Endothelial cell (in vitro differentiated cells): ENCODE data around the gene MAP3K5. TPM values are rescaled to one million over a fixed set of nuclear protein-coding genes. Genes with fewer than 3 reads are reported as not detected.

ENCODE experiments used
- DNase-seq: peaks from one replicate; pipeline ENCODE4 v3.0.0; 2021; ENCODE audit warnings: low spot score
- H3K27ac Mint-ChIP-seq: one replicate; pipeline ENCODE4 v1.8.0; 2021; ENCODE audit warnings: mixed read lengths, inconsistent platforms; ENCODE audit not compliant: unreplicated experiment
- H3K27me3 Mint-ChIP-seq: one replicate; pipeline ENCODE4 v1.8.0; 2021; ENCODE audit warnings: mild to moderate bottlenecking, moderate library complexity, mixed read lengths, inconsistent platforms; ENCODE audit not compliant: unreplicated experiment
- H3K36me3 Mint-ChIP-seq: one replicate; pipeline ENCODE4 v1.8.0; 2021; ENCODE audit warnings: mild to moderate bottlenecking, low read depth, mixed read lengths, inconsistent platforms; ENCODE audit not compliant: unreplicated experiment
- H3K4me1 Mint-ChIP-seq: one replicate; pipeline ENCODE4 v1.8.0; 2021; ENCODE audit warnings: mild to moderate bottlenecking, mixed read lengths, inconsistent platforms; ENCODE audit not compliant: unreplicated experiment
- H3K4me3 Mint-ChIP-seq: one replicate; pipeline ENCODE4 v1.8.0; 2021; ENCODE audit warnings: mild to moderate bottlenecking, mixed read lengths, inconsistent platforms; ENCODE audit not compliant: unreplicated experiment
- H3K9me3 Mint-ChIP-seq: one replicate; pipeline ENCODE4 v1.8.0; 2021; ENCODE audit warnings: mixed read lengths, inconsistent platforms; ENCODE audit not compliant: unreplicated experiment
- total RNA-seq: library from RNA; stranded (reverse); fragmentation: NEBNext Ultra II Directional; extraction: Animal tissue kit (Norgen Biotek cat#: 25700); gene quantifications from one replicate; pipeline ENCODE4 v1.2.1, GENCODE V29; 2021; ENCODE audit not compliant: unreplicated experiment
- TF ChIP-seq, protein P1 (sequence below): fragments of 200-600 bp; sonication (generic); IDR thresholded peaks from one replicate; pipeline ENCODE4 v1.5.0; 2021; ENCODE audit warnings: antibody characterized with exemption; ENCODE audit not compliant: unreplicated experiment

The MAP3K5 gene
- total RNA-seq, 1 donor from 2014 or later: 0.33 TPM

DNA sequence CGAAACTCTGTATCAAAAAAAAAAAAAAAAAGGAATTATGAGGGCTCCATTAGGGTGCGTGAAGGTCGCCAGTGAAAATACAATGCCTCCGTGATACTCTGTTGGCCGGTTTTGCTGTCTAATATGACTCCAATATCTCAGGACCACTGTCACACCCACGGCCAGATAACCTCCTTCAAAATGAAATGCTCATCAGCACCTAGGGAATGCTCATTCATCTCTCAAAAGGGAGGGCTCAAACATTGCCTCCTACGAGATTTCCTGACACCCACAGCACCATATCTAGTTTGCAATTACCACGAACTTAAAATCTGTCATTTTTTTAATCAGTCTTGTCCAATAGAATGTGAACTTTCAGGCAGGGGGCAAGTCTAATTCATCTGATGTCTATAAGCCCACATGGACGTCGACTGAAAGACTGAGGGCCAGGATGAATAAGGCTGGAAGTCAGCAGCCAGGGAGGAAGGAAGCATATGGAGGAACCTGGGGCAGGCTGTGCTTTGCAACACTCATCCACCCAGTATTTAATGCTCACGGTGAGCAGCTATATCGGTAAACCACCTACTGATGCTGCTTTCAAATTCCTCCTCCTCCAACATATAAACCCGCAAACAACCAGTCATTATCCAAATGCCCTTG, 42.8 kb downstream of the MAP3K5 start:
- TF ChIP-seq, protein P1, sequence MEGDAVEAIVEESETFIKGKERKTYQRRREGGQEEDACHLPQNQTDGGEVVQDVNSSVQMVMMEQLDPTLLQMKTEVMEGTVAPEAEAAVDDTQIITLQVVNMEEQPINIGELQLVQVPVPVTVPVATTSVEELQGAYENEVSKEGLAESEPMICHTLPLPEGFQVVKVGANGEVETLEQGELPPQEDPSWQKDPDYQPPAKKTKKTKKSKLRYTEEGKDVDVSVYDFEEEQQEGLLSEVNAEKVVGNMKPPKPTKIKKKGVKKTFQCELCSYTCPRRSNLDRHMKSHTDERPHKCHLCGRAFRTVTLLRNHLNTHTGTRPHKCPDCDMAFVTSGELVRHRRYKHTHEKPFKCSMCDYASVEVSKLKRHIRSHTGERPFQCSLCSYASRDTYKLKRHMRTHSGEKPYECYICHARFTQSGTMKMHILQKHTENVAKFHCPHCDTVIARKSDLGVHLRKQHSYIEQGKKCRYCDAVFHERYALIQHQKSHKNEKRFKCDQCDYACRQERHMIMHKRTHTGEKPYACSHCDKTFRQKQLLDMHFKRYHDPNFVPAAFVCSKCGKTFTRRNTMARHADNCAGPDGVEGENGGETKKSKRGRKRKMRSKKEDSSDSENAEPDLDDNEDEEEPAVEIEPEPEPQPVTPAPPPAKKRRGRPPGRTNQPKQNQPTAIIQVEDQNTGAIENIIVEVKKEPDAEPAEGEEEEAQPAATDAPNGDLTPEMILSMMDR: no peak
- no peak overlapping the region for H3K4me3 Mint-ChIP-seq
- H3K4me1 Mint-ChIP-seq: no peaks in the 10 kb centered on the region
- no peak overlapping the region for H3K27ac Mint-ChIP-seq
- H3K9me3 Mint-ChIP-seq: no peaks in the 10 kb centered on the region
- H3K36me3 Mint-ChIP-seq: no peaks in the 10 kb centered on the region
- DNase-seq: no peak
- H3K27me3 Mint-ChIP-seq: peaks cover 1% of the 10 kb centered on the region

DNA sequence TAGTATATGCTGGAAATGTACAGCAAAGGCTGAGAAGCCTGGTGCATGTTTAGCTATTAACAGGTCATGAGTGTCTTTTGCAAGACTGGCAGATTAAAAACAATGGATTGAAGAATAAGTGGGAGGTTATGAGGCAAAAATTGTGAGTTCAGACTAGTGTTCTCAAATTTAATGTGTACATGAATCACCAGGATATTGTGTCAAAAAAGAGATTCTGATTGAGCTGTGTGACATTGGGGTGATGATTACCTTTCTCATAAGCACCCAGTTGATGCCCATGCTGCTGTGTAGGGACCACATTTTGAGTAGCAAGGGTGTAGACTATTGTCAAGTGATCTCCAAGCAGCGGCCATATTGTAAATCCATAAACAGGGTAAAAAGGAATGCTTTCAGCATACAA, 44.8 kb downstream of the MAP3K5 start:
- no peak overlapping the region for H3K4me3 Mint-ChIP-seq
- H3K36me3 Mint-ChIP-seq: no peaks in the 10 kb centered on the region
- TF ChIP-seq, protein P1: no peak
- no peak for DNase-seq
- H3K27me3 Mint-ChIP-seq: peaks cover 1% of the 10 kb centered on the region
- H3K27ac Mint-ChIP-seq: no peak overlapping the region
- no peaks in the 10 kb centered on the region for H3K9me3 Mint-ChIP-seq
- no peaks in the 10 kb centered on the region for H3K4me1 Mint-ChIP-seq

DNA sequence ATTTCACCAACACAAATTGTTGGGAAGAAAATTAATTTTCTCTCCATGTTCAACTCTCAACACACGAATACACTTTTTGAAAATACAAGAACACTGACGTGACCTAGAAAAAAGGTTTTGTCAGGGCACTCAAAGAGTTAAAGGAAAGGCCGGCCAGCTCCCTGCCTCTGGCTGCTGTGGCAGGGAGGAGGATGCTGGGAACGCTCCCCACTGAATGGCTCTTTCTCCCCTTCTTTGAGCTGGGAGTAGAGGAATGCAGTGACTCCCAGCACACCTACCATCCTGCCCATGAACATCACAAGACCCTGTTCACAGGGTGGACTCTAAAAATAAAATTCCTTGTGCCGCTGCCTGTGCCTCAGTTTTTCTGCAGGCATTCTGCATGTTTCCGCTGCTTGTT, 47.0 kb downstream of the MAP3K5 start:
- no peaks in the 10 kb centered on the region for H3K9me3 Mint-ChIP-seq
- DNase-seq: no peak

DNA sequence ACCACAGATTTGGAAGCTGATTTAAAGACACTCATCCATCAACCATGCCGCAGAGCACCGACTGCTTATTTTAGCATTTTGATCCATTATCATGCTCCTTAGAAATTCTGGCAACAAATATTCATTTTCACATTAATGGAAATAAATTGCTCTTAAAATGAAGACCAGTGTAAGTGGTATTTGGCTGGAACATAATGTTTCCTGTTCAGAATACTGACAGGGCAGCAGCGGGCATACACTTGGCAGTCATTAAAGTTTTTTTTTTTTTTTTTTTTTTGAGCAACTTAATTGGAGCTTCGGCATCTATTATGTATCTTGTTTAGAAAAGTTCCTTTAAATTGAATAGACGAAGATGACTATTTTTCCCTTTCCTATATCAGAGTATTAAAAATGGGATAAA, 47.4 kb downstream of the MAP3K5 start:
- Mint-ChIP-seq H3K9me3 (no peaks in the 10 kb centered on the region), H3K27ac (no peak overlapping the region), H3K27me3 (peaks cover 1% of the 10 kb centered on the region), H3K4me1 (no peaks in the 10 kb centered on the region), H3K36me3 (no peaks in the 10 kb centered on the region), H3K4me3 (no peak overlapping the region)
- TF ChIP-seq, protein P1: no peak
- DNase-seq: no peak

More for the DNA sequence above, 47.0 kb downstream of the MAP3K5 start:
- no peaks in the 10 kb centered on the region for H3K36me3 Mint-ChIP-seq
- H3K27me3 Mint-ChIP-seq: peaks cover 1% of the 10 kb centered on the region
- no peak overlapping the region for H3K27ac Mint-ChIP-seq
- H3K4me1 Mint-ChIP-seq: no peaks in the 10 kb centered on the region
- no peak overlapping the region for H3K4me3 Mint-ChIP-seq
- TF ChIP-seq, protein P1: no peak

DNA sequence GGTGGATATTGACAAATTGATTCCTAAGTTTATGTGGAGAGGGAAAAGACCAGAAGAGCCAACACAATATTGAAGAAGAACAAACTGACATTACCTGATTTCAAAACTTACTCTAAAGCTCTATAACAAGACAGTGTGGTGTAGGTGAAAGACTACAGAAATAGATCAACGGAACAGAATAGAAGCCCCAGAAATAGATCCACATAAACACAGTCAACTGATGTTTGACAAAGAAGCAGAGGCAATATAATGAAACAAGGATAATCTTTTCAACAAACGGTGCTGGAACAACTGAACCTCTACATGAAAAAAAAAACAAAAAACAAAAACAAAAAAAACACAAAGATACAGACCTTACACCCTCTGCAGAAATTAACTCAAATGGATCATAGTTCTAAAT, 50.2 kb downstream of the MAP3K5 start:
- Mint-ChIP-seq H3K27ac (no peak overlapping the region), H3K4me1 (peaks cover 9% of the 10 kb centered on the region), H3K27me3 (peaks cover 3% of the 10 kb centered on the region), H3K9me3 (no peaks in the 10 kb centered on the region), H3K4me3 (no peak overlapping the region), H3K36me3 (no peaks in the 10 kb centered on the region)
- TF ChIP-seq, protein P1: no peak
- DNase-seq: no peak
